ENCODE measurements around the gene COL4A6.
"Not testable (repeated sequence)": the region's sequence is repeated elsewhere in the genome, so short reads cannot be mapped to it uniquely, and the experiment has no call there.

COL4A6 gene

GRCh38 chrX:108380222-108380621 is 58.0 kb downstream of the COL4A6 start:
- H3K9me2 ChIP-seq (replicated peaks; ENCODE audit: low read depth, low read length): no peaks in the 10 kb centered on the region
- H3K27me3 ChIP-seq (ENCODE audit: insufficient read depth, low read length, poor library complexity, severe bottlenecking): no peaks in the 10 kb centered on the region
- TF ChIP-seq CTCF (conservative IDR thresholded peaks at IDR 0.05; ENCODE audit: low read length): no peak
- no peak for TF ChIP-seq EZH2phosphoT487 (IDR thresholded peaks at IDR 0.05; ENCODE audit: borderline replicate concordance)
- no peak overlapping the region for H3K4me3 ChIP-seq (ENCODE audit: low read length, poor library complexity, severe bottlenecking)
- H3F3A ChIP-seq (ENCODE audit: low read depth): no peaks in the 10 kb centered on the region
- no peak overlapping the region for H3K9ac ChIP-seq (ENCODE audit: low read depth, low read length, poor library complexity, severe bottlenecking)
- no peaks in the 10 kb centered on the region for H4K20me1 ChIP-seq (ENCODE audit: insufficient read depth, low read length, poor library complexity, severe bottlenecking)
- H3K4me2 ChIP-seq (ENCODE audit: low read depth, low read length, poor library complexity, severe bottlenecking): no peak overlapping the region
- H3K9me3 ChIP-seq (ENCODE audit: insufficient read depth, low read depth, low read length): no peaks in the 10 kb centered on the region
- H3K4me1 ChIP-seq (ENCODE audit: insufficient read depth, low read length, poor library complexity, severe bottlenecking): no peaks in the 10 kb centered on the region
- no peak overlapping the region for H2AFZ ChIP-seq (ENCODE audit: low read length)
- no peaks in the 10 kb centered on the region for H3K79me2 ChIP-seq (ENCODE audit: insufficient read depth, low read length)
- H3K36me3 ChIP-seq (ENCODE audit: insufficient read depth, low read length): no peaks in the 10 kb centered on the region

GRCh38 chrX:108376821-108377220 is 61.4 kb downstream of the COL4A6 start:
- not testable (repeated sequence) for H3K9me3 ChIP-seq (ENCODE audit: insufficient read depth, low read depth, low read length); H3K79me2 ChIP-seq (ENCODE audit: insufficient read depth, low read length); H3K36me3 ChIP-seq (ENCODE audit: insufficient read depth, low read length); H3K9ac ChIP-seq (ENCODE audit: low read depth, low read length, poor library complexity, severe bottlenecking); H3K9me2 ChIP-seq (replicated peaks; ENCODE audit: low read depth, low read length); H3K27me3 ChIP-seq (ENCODE audit: insufficient read depth, low read length, poor library complexity, severe bottlenecking); H3K4me1 ChIP-seq (ENCODE audit: insufficient read depth, low read length, poor library complexity, severe bottlenecking); H3K4me2 ChIP-seq (ENCODE audit: low read depth, low read length, poor library complexity, severe bottlenecking); H3F3A ChIP-seq (ENCODE audit: low read depth); H2AFZ ChIP-seq (ENCODE audit: low read length); H4K20me1 ChIP-seq (ENCODE audit: insufficient read depth, low read length, poor library complexity, severe bottlenecking); H3K4me3 ChIP-seq (ENCODE audit: low read length, poor library complexity, severe bottlenecking)

- H3K9me3 ChIP-seq (ENCODE audit: insufficient read depth, low read depth, low read length); H3K4me2 ChIP-seq (ENCODE audit: low read depth, low read length, poor library complexity, severe bottlenecking); H3F3A ChIP-seq (ENCODE audit: low read depth); H3K4me3 ChIP-seq (ENCODE audit: low read length, poor library complexity, severe bottlenecking); H3K4me1 ChIP-seq (ENCODE audit: insufficient read depth, low read length, poor library complexity, severe bottlenecking); H4K20me1 ChIP-seq (ENCODE audit: insufficient read depth, low read length, poor library complexity, severe bottlenecking); H3K79me2 ChIP-seq (ENCODE audit: insufficient read depth, low read length); H3K27me3 ChIP-seq (ENCODE audit: insufficient read depth, low read length, poor library complexity, severe bottlenecking); H3K9me2 ChIP-seq (replicated peaks; ENCODE audit: low read depth, low read length); H3K36me3 ChIP-seq (ENCODE audit: insufficient read depth, low read length); H2AFZ ChIP-seq (ENCODE audit: low read length); H3K9ac ChIP-seq (ENCODE audit: low read depth, low read length, poor library complexity, severe bottlenecking): not testable (repeated sequence)
Observed at GRCh38 chrX:108375591-108375990, 62.6 kb downstream of the COL4A6 start.

- Histone ChIP-seq H3K79me2 (ENCODE audit: insufficient read depth, low read length) (no peaks in the 10 kb centered on the region), H3K4me3 (ENCODE audit: low read length, poor library complexity, severe bottlenecking) (no peak overlapping the region), H3F3A (ENCODE audit: low read depth) (no peaks in the 10 kb centered on the region), H4K20me1 (ENCODE audit: insufficient read depth, low read length, poor library complexity, severe bottlenecking) (no peaks in the 10 kb centered on the region), H3K27me3 (ENCODE audit: insufficient read depth, low read length, poor library complexity, severe bottlenecking) (no peaks in the 10 kb centered on the region), H3K9me2 (replicated peaks; ENCODE audit: low read depth, low read length) (no peaks in the 10 kb centered on the region), H3K4me1 (ENCODE audit: insufficient read depth, low read length, poor library complexity, severe bottlenecking) (no peaks in the 10 kb centered on the region), H3K9ac (ENCODE audit: low read depth, low read length, poor library complexity, severe bottlenecking) (no peak overlapping the region), H3K36me3 (ENCODE audit: insufficient read depth, low read length) (no peaks in the 10 kb centered on the region), H3K9me3 (ENCODE audit: insufficient read depth, low read depth, low read length) (no peaks in the 10 kb centered on the region), H3K4me2 (ENCODE audit: low read depth, low read length, poor library complexity, severe bottlenecking) (no peak overlapping the region), H2AFZ (ENCODE audit: low read length) (no peak overlapping the region)
- no peak for TF ChIP-seq EZH2phosphoT487 (IDR thresholded peaks at IDR 0.05; ENCODE audit: borderline replicate concordance)
- TF ChIP-seq CTCF (conservative IDR thresholded peaks at IDR 0.05; ENCODE audit: low read length): no peak
Observed at GRCh38 chrX:108366644-108367406, 71.4 kb downstream of the COL4A6 start.

All from Loucy (cell line).